HG03139 (cell line): Measurements from ENCODE around the gene HRH1.
"Not testable (repeated sequence)": the region's sequence is repeated elsewhere in the genome, so short reads cannot be mapped to it uniquely, and the experiment has no call there.

ENCODE experiments used
- ATAC-seq: cut with Tn5 transposase; IDR thresholded peaks from one replicate; pipeline ENCODE4 v1.9.1; 2021; ENCODE audit not compliant: unreplicated experiment

Gene HRH1

GRCh38 chr3:11170052-11170770 is 15.9 kb downstream of the HRH1 start:
- ATAC-seq, result no peak

- ATAC-seq, result no peak
Measured at GRCh38 chr3:11172096-11172690, 17.9 kb downstream of the HRH1 start.

- ATAC-seq, result no peak
Measured at GRCh38 chr3:11173828-11174465, 19.7 kb downstream of the HRH1 start.

GRCh38 chr3:11178421-11178820 is 24.1 kb downstream of the HRH1 start:
- no peak for ATAC-seq

GRCh38 chr3:11184328-11184969 is 30.2 kb downstream of the HRH1 start:
- ATAC-seq, result not testable (repeated sequence)

- no peak for ATAC-seq
Measured at GRCh38 chr3:11185144-11185543, 30.9 kb downstream of the HRH1 start.

GRCh38 chr3:11185564-11186317 is 31.4 kb downstream of the HRH1 start:
- no peak for ATAC-seq

GRCh38 chr3:11186318-11186692 is 32.0 kb downstream of the HRH1 start:
- no peak for ATAC-seq

GRCh38 chr3:11186771-11187191 is 32.5 kb downstream of the HRH1 start:
- no peak for ATAC-seq

GRCh38 chr3:11187681-11188080 is 33.4 kb downstream of the HRH1 start:
- no peak for ATAC-seq

GRCh38 chr3:11188231-11188630 is 33.9 kb downstream of the HRH1 start:
- ATAC-seq, result no peak

- no peak for ATAC-seq
Measured at GRCh38 chr3:11195201-11195600, 40.9 kb downstream of the HRH1 start.

GRCh38 chr3:11195721-11196332 is 41.5 kb downstream of the HRH1 start:
- ATAC-seq, result no peak

GRCh38 chr3:11197484-11197883 is 43.2 kb downstream of the HRH1 start:
- no peak for ATAC-seq

- no peak for ATAC-seq
Measured at GRCh38 chr3:11198070-11198469, 43.8 kb downstream of the HRH1 start.

GRCh38 chr3:11198495-11198894 is 44.2 kb downstream of the HRH1 start:
- ATAC-seq, result no peak

- no peak for ATAC-seq
Measured at GRCh38 chr3:11199902-11200845, 45.9 kb downstream of the HRH1 start.

- ATAC-seq, result no peak
Measured at GRCh38 chr3:11201251-11202019, 47.1 kb downstream of the HRH1 start.

- no peak for ATAC-seq
Measured at GRCh38 chr3:11203961-11204360, 49.7 kb downstream of the HRH1 start.
